Karpas-422 (cell line): ENCODE data around the gene VIPAS39. TPM values are rescaled to one million over a fixed set of nuclear protein-coding genes. Genes with fewer than 3 reads are reported as not detected.
"Not testable (repeated sequence)": the region's sequence is repeated elsewhere in the genome, so short reads cannot be mapped to it uniquely, and the experiment has no call there.

Experiments used
- DNase-seq: peaks from one replicate; pipeline ENCODE4 v3.0.0-alpha.2; 2015
- H2AFZ ChIP-seq: fragments of 200-600 bp; sonication (generic); 2 replicates; pipeline ENCODE4 v1.6.1; 2014; ENCODE audit warnings: antibody characterized with exemption, low read length, mixed read lengths
- H3K27ac ChIP-seq: fragments of 200-600 bp; sonication (generic); 2 replicates; pipeline ENCODE4 v1.5.1; 2014; ENCODE audit warnings: mild to moderate bottlenecking, low read length, moderate library complexity
- H3K27me3 ChIP-seq: fragments of 200-600 bp; sonication (generic); 2 replicates; pipeline ENCODE4 v1.6.1; 2014; ENCODE audit warnings: low read length, mixed read lengths
- H3K36me3 ChIP-seq: fragments of 200-600 bp; sonication (generic); 2 replicates; pipeline ENCODE4 v1.6.1; 2014; ENCODE audit warnings: low read length, mixed read lengths; ENCODE audit not compliant: insufficient read depth
- H3K4me1 ChIP-seq: fragments of 200-600 bp; sonication (generic); 2 replicates; pipeline ENCODE4 v1.6.1; 2014; ENCODE audit warnings: mild to moderate bottlenecking, low read length, mixed read lengths
- H3K4me2 ChIP-seq: fragments of 200-600 bp; sonication (generic); 2 replicates; pipeline ENCODE4 v1.6.1; 2014; ENCODE audit warnings: low read length, low read depth, mild to moderate bottlenecking; ENCODE audit not compliant: poor library complexity, severe bottlenecking
- H3K4me3 ChIP-seq: fragments of 200-600 bp; sonication (generic); 2 replicates; pipeline ENCODE4 v1.5.1; 2014; ENCODE audit warnings: mild to moderate bottlenecking, antibody characterized with exemption, low read length, mixed read lengths
- H3K79me2 ChIP-seq: fragments of 200-600 bp; sonication (generic); 2 replicates; pipeline ENCODE4 v1.6.1; 2014; ENCODE audit warnings: mild to moderate bottlenecking, low read length, mixed read lengths
- H3K9ac ChIP-seq: fragments of 200-600 bp; sonication (generic); 2 replicates; pipeline ENCODE4 v1.6.0; 2014; ENCODE audit warnings: low read length
- H3K9me2 ChIP-seq: fragments of 200-600 bp; sonication (generic), shearing (Covaris generic); replicated peaks from 2 replicates; pipeline ENCODE4 v1.6.0; 2014; ENCODE audit warnings: mild to moderate bottlenecking, low read length, moderate library complexity; ENCODE audit not compliant: insufficient read depth
- H3K9me3 ChIP-seq: fragments of 300-700, 200-600 bp; sonication (generic); 2 replicates; pipeline ENCODE4 v1.6.1; 2014; ENCODE audit warnings: low read length, mixed read lengths
- H4K20me1 ChIP-seq: fragments of 200-600 bp; sonication (generic); 2 replicates; pipeline ENCODE4 v1.6.1; 2014; ENCODE audit warnings: mild to moderate bottlenecking, antibody characterized with exemption, low read length, low read depth; ENCODE audit not compliant: insufficient read depth
- total RNA-seq: library from RNA; depleted of rRNA; stranded (reverse); fragments of >200 nt; shearing (Covaris generic); gene quantifications from 2 replicates; pipeline ENCODE4 v1.2.3, GENCODE V29; 2014; ENCODE audit warnings: low replicate concordance

VIPAS39 gene
- total RNA-seq, 1 experiment from 2014 or later, result 39.0 TPM

- Histone ChIP-seq H3K4me1 (peaks cover 2% of the 10 kb centered on the region; the same call in 1 of the 2 replicates), H3K4me2 (no peak overlapping the region), H3K79me2 (no peaks in the 10 kb centered on the region), H2AFZ (no peak overlapping the region), H3K36me3 (peaks cover 75% of the 10 kb centered on the region), H3K27me3 (no peaks in the 10 kb centered on the region), H3K27ac (no peak overlapping the region), H3K4me3 (no peak overlapping the region), H3K9me3 (no peaks in the 10 kb centered on the region), H3K9me2 (no peaks in the 10 kb centered on the region), H4K20me1 (no peaks in the 10 kb centered on the region), H3K9ac (no peak overlapping the region)
- no peak for DNase-seq
Observed at GRCh38 chr14:77426396-77426795, 31.0 kb downstream of the VIPAS39 start.

DNA sequence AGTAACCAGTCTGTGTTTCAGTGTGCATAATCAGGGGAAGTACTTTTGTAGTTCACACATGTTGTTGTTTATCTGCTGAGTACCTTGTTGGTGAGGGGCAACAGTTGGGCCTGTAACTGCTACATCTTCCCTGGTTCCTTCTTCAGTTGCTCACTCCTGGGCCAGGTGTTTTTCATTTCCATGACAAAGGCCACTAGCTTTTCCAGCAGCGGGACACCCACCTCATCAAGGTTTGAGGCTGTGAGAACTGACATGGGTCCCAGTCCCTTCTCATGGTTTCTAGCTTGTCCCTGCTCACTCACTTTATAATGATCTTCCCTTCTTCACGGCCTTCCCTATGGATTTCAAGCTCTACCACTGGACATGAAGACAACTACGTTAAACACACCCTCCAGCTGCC, 32.5 kb downstream of the VIPAS39 start:
- H3K27me3 ChIP-seq, result no peaks in the 10 kb centered on the region
- no peaks in the 10 kb centered on the region for H3K79me2 ChIP-seq
- H3K9ac ChIP-seq, result no peak overlapping the region
- no peak overlapping the region for H2AFZ ChIP-seq
- H3K4me3 ChIP-seq, result no peak overlapping the region
- H3K4me2 ChIP-seq, result no peak overlapping the region
- no peaks in the 10 kb centered on the region for H3K9me3 ChIP-seq
- H3K27ac ChIP-seq, result no peak overlapping the region
- H3K9me2 ChIP-seq, result no peaks in the 10 kb centered on the region
- DNase-seq, result no peak
- H3K4me1 ChIP-seq, result no peaks in the 10 kb centered on the region
- no peaks in the 10 kb centered on the region for H4K20me1 ChIP-seq
- peaks cover 75% of the 10 kb centered on the region for H3K36me3 ChIP-seq

DNA sequence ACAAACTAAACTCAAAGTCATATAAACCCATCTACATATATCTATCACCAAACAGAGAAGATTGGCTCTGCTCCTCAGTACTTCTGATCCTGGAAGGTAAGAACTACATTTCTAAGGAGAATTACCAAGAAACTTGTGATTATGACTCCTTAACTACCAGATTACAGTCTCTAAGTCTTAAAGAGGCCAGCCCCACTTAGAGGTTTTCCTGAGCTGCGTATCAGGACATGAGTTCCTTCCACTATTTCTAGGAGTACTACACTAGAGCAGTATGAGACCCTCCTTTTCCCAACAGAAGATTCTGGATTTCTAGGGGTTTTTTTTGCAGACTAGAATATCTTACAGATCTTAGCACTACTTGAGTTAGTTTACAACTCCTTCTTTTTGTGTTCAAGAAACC, 34.0 kb downstream of the VIPAS39 start, which contains the start of gene NOXRED1:
Gene NOXRED1 (minus strand): TSS at position 101 of the 400 bp plus-strand sequence. CDS start 634 bp downstream, outside the sequence.
- H3K27ac ChIP-seq, result no peak within 1 kb of the TSS
- H3K4me2 ChIP-seq, result no peak within 1 kb of the TSS
- H3K4me3 ChIP-seq, result no peak within 1 kb of the TSS
- H3K9me3 ChIP-seq, result no peaks in the 10 kb centered on the region
- DNase-seq, result no peak
- H3K9me2 ChIP-seq, result no peaks in the 10 kb centered on the region
- H3K27me3 ChIP-seq, result no peaks in the 10 kb centered on the region
- no peaks in the 10 kb centered on the region for H3K79me2 ChIP-seq
- H3K9ac ChIP-seq, result no peak within 1 kb of the TSS
- no peaks in the 10 kb centered on the region for H4K20me1 ChIP-seq
- no peaks in the 10 kb centered on the region for H3K4me1 ChIP-seq
- no peak within 1 kb of the TSS for H2AFZ ChIP-seq
- H3K36me3 ChIP-seq, result peaks cover 61% of the 10 kb centered on the region

DNA sequence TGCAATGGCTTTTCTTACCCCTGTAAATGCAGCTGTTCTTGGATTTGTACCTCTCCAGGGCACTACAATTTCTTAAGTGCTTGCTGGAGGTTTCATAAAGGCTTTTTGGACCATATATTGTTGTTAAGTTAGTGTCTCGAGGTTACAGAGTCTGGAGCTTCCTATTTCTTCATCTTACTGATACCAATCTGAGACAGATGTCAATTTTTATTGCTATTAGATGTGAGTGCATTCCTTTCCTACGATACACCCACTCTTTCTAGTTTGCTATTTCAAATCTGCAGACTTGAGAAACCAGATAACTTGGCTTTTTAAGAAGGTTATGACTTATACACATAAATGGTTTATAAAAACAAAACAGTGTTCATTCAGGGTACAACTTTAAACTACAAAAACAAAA, 36.2 kb downstream of the VIPAS39 start:
- H3K36me3 ChIP-seq, result peaks cover 42% of the 10 kb centered on the region
- no peak overlapping the region for H3K27ac ChIP-seq
- H3K79me2 ChIP-seq, result no peaks in the 10 kb centered on the region
- no peaks in the 10 kb centered on the region for H3K9me3 ChIP-seq
- no peaks in the 10 kb centered on the region for H3K4me1 ChIP-seq
- H3K9me2 ChIP-seq, result no peaks in the 10 kb centered on the region
- H3K9ac ChIP-seq, result no peak overlapping the region
- H4K20me1 ChIP-seq, result no peaks in the 10 kb centered on the region
- no peaks in the 10 kb centered on the region for H3K27me3 ChIP-seq
- DNase-seq, result no peak
- no peak overlapping the region for H3K4me3 ChIP-seq
- H3K4me2 ChIP-seq, result no peak overlapping the region
- no peak overlapping the region for H2AFZ ChIP-seq

GRCh38 chr14:77416836-77417235, 40.6 kb downstream of the VIPAS39 start:
- H3K27ac ChIP-seq, result no peak overlapping the region

GRCh38 chr14:77416098-77416497, 41.3 kb downstream of the VIPAS39 start:
- not testable (repeated sequence) for H3K4me3 ChIP-seq, H3K9me3 ChIP-seq, H3K9ac ChIP-seq, H3K4me1 ChIP-seq, H3K79me2 ChIP-seq, DNase-seq, H3K9me2 ChIP-seq, H4K20me1 ChIP-seq, H3K4me2 ChIP-seq, H3K27ac ChIP-seq, H3K36me3 ChIP-seq, H2AFZ ChIP-seq, H3K27me3 ChIP-seq

More at GRCh38 chr14:77416836-77417235, 40.6 kb downstream of the VIPAS39 start:
- Histone ChIP-seq H3K27me3 (no peaks in the 10 kb centered on the region), H3K4me3 (no peak overlapping the region), H3K9me2 (no peaks in the 10 kb centered on the region), H3K9me3 (no peaks in the 10 kb centered on the region), H3K4me2 (no peak overlapping the region), H3K79me2 (no peaks in the 10 kb centered on the region), H4K20me1 (no peaks in the 10 kb centered on the region), H3K4me1 (no peaks in the 10 kb centered on the region), H3K9ac (no peak overlapping the region), H3K36me3 (peaks cover 10% of the 10 kb centered on the region; the same call in 1 of the 2 replicates), H2AFZ (no peak overlapping the region)
- no peak for DNase-seq

DNA sequence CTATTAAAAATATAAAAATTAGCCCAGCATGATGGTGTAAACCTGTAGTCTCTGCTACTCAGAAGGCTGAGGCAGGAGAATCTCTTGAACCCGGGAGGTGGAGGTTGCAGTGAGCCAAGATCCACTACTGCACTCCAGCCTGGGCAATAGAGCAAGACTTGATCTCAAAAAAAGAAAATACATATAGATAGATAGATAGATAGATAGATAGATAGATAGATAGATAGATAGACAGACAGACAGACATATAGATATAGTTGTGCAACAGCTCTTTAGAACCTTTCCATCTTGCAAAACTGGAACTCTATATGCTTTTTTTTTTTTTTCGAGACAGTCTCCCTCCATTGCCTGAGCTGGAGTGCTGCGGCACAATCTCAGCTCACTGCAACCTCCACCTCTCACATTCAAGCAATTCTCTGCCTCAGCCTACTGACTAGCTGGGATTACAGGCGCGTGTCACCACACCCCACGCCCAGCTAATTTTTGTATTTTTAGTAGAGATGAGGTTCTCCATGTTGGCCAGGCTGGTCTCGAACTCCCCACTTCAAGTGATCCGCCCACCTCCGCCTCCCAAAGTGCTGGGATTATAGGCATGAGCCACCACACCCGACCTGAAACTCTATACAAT, 41.9 kb downstream of the VIPAS39 start:
- H3K9ac ChIP-seq, DNase-seq, H3K9me3 ChIP-seq, H3K27me3 ChIP-seq, H3K27ac ChIP-seq, H3K36me3 ChIP-seq, H2AFZ ChIP-seq, H3K4me1 ChIP-seq, H3K9me2 ChIP-seq, H3K4me3 ChIP-seq, H3K79me2 ChIP-seq, H4K20me1 ChIP-seq, H3K4me2 ChIP-seq: not testable (repeated sequence)

GRCh38 chr14:77409131-77409533, 48.3 kb downstream of the VIPAS39 start:
- H2AFZ ChIP-seq, result peak overlapping the region; percentile 11; the same call in 1 of the 2 replicates
- no peak overlapping the region for H3K27ac ChIP-seq
- no peak overlapping the region for H3K4me3 ChIP-seq
- H3K9ac ChIP-seq, result no peak overlapping the region
- no peak overlapping the region for H3K4me2 ChIP-seq
- no peaks in the 10 kb centered on the region for H3K79me2 ChIP-seq
- no peaks in the 10 kb centered on the region for H3K9me2 ChIP-seq
- DNase-seq, result peak; percentile 79
- no peaks in the 10 kb centered on the region for H3K27me3 ChIP-seq
- no peaks in the 10 kb centered on the region for H3K9me3 ChIP-seq
- peaks cover 3% of the 10 kb centered on the region; the same call in 1 of the 2 replicates for H3K4me1 ChIP-seq
- H3K36me3 ChIP-seq, result no peaks in the 10 kb centered on the region
- H4K20me1 ChIP-seq, result no peaks in the 10 kb centered on the region
